ENCODE measurements around the gene MALT1.

MALT1 gene

DNA sequence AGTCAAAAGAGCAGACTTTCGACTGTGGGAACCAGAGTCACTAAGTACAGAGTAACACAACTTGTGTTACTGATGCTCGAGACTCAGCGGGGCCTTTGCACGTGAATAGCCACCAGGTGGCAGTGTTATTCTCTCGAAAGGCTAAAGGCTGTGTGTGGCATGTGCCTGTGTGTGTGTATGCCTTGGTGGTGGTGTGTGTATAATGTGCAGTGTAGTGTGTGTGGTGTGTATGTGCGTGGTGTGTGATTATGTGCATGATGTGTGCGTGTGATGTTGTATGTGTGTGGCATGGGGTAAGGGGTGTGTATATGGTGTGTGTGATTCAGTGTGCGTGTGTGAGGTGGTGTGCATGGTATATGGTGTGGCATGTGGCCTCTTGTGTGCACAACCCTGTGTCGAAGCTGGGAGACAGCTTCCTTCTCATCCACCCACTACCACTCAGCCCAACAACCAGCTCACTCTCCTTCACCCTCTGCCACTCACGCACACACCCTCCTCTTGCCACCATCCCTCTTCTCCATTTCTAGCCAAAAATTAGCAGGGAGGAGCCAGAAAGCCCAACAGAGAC is 110.4 kb downstream of the MALT1 start:
- H4K12ac ChIP-seq (ENCODE audit: low read depth, low read length) = no peak overlapping the region
- peak overlapping the region; percentile 3 for H3K4me3 ChIP-seq (ENCODE audit: low read depth, low read length)
- H2BK12ac ChIP-seq (ENCODE audit: low read length) = peak overlapping the region; percentile 88
- no peak overlapping the region for H3K23ac ChIP-seq (ENCODE audit: low read length)
- H3K14ac ChIP-seq (ENCODE audit: low read length) = no peak overlapping the region
- 100% methylated on average over 1 of the region's 10 CpGs for WGBS (ENCODE audit: extremely low coverage, insufficient coverage, insufficient read length)
- no peak overlapping the region for H3K4me2 ChIP-seq (ENCODE audit: low read length)
- peak overlapping the region; percentile 22 for H4K91ac ChIP-seq (ENCODE audit: low read depth, low read length)
- no peak overlapping the region for H2AFZ ChIP-seq (ENCODE audit: insufficient read depth, low read length, poor library complexity)
- H3K9ac ChIP-seq (ENCODE audit: low read length) = no peak overlapping the region
- H2AK5ac ChIP-seq (ENCODE audit: low read length) = peak overlapping the region; percentile 93
- H3K27me3 ChIP-seq (ENCODE audit: insufficient read depth, low read length) = no peaks in the 10 kb centered on the region
- H2BK120ac ChIP-seq (ENCODE audit: insufficient read depth, low read length, poor library complexity) = no peak overlapping the region
- no peak overlapping the region for H3K27ac ChIP-seq (ENCODE audit: low read depth, low read length)
- no peak overlapping the region for H4K8ac ChIP-seq (ENCODE audit: low read depth, low read length)
- H3K9me3 ChIP-seq (ENCODE audit: insufficient read depth, low read depth, low read length) = peaks cover 1% of the 10 kb centered on the region
- H3K79me1 ChIP-seq (ENCODE audit: low read length) = peaks cover 21% of the 10 kb centered on the region
- H3K4ac ChIP-seq (ENCODE audit: low read depth, low read length) = peak overlapping the region; percentile 2
- peaks cover 8% of the 10 kb centered on the region for H3K79me2 ChIP-seq (ENCODE audit: control insufficient read depth, insufficient read depth, low read length, poor library complexity)
- DNase-seq = peak; percentile 69 to 92
- no peaks in the 10 kb centered on the region for H3K36me3 ChIP-seq (ENCODE audit: control insufficient read depth in 1 of 2, insufficient read depth in 2 of 2, low read length in 2 of 2)
- peaks cover 10 to 12% of the 10 kb centered on the region in 2 experiments for H3K4me1 ChIP-seq (ENCODE audit: control insufficient read depth in 1 of 2, insufficient read depth in 2 of 2, low read length in 2 of 2)
- no peak overlapping the region for H3K18ac ChIP-seq (ENCODE audit: low read length)
- H2BK5ac ChIP-seq (ENCODE audit: low read depth, low read length, poor library complexity) = no peak overlapping the region

DNA sequence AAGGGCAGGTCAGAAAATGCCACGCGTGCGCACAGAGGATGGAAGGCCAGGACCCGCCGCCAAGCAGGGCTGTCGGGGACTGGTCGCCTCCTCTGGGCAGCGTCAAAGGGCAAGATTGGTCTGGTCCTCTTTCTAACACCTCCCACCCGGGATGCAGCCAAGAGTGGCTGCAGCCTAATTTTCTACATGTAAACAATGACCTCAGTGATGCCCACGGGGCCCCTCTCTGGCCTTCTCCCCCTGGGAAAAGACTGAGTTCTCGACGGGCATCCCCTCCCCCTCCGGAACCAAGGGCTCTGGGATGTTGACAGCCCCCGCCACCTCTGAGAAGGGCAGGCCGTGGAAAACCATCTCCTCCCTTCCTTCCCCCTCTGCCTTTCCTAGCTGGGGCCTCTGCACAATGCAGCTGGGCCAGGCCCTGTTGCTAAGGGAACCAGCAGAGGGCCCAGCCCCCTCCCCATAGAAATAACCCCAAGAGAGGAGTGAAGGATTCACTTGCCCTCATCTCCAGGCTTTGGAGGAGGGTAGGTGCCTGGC is 113.4 kb downstream of the MALT1 start:
- H3K27me3 ChIP-seq (ENCODE audit: insufficient read depth, low read length) = no peaks in the 10 kb centered on the region
- H3K9ac ChIP-seq (ENCODE audit: low read length) = peak overlapping the region; percentile 10

DNA sequence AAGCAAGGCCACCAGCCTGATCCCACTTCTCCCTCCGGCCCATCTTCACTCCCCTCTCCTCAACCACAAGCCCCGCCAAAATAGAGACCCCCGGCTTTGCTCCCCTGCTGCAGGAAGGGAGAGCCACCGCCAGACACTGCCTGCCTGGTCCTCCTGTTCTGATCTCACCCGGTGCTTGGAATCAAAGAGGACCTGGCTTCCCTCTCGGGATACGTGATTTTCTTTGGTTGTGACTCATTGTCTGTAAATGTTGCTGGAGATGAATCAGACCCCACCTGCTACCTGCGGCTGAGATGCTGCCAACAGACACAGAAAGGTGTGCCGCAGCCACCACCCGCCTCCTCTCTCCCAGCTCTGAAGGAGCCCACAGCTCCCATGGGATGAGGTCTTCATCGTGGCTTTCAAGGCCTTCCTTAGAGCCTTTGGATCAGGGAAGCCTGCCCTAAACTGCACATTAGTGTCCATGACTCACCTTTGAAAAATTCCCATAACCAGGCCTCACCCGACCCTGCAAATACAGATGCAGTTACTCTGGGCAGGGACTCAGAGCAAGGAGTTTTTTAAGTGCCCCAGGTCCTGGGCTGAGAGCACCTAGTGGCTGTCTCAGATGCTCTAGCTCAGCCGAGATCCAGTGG is 114.0 kb downstream of the MALT1 start:
- peak overlapping the region; percentile 74 for H2AFZ ChIP-seq (ENCODE audit: insufficient read depth, low read length, poor library complexity)
- peak overlapping the region; percentile 99 for H3K27ac ChIP-seq (ENCODE audit: low read depth, low read length)
- H3K23ac ChIP-seq (ENCODE audit: low read length) = no peak overlapping the region
- peak overlapping the region; percentile 99 for H4K91ac ChIP-seq (ENCODE audit: low read depth, low read length)
- peaks cover 1% of the 10 kb centered on the region for H3K9me3 ChIP-seq (ENCODE audit: insufficient read depth, low read depth, low read length)
- peaks cover 37% of the 10 kb centered on the region for H3K79me1 ChIP-seq (ENCODE audit: low read length)
- H2AK5ac ChIP-seq (ENCODE audit: low read length) = peak overlapping the region; percentile 90
- peak overlapping the region; percentile 95 for H3K14ac ChIP-seq (ENCODE audit: low read length)
- H2BK5ac ChIP-seq (ENCODE audit: low read depth, low read length, poor library complexity) = peak overlapping the region; percentile 96
- WGBS (ENCODE audit: extremely low coverage, insufficient coverage, insufficient read length) = no CpG with 5 or more reads among the region's 13 CpGs
- H3K9ac ChIP-seq (ENCODE audit: low read length) = no peak overlapping the region
- peaks cover 8% of the 10 kb centered on the region for H3K79me2 ChIP-seq (ENCODE audit: control insufficient read depth, insufficient read depth, low read length, poor library complexity)
- H3K27me3 ChIP-seq (ENCODE audit: insufficient read depth, low read length) = no peaks in the 10 kb centered on the region
- peak; percentile 96 to 98 for DNase-seq
- no peaks in the 10 kb centered on the region for H3K36me3 ChIP-seq (ENCODE audit: control insufficient read depth in 1 of 2, insufficient read depth in 2 of 2, low read length in 2 of 2)
- peak overlapping the region; percentile 38 for H3K4me2 ChIP-seq (ENCODE audit: low read length)
- peak overlapping the region; percentile 98 for H2BK12ac ChIP-seq (ENCODE audit: low read length)
- peak overlapping the region; percentile 58 for H4K12ac ChIP-seq (ENCODE audit: low read depth, low read length)
- peak overlapping the region; percentile 89 for H3K4ac ChIP-seq (ENCODE audit: low read depth, low read length)
- peak overlapping the region; percentile 91 for H3K18ac ChIP-seq (ENCODE audit: low read length)
- peaks cover 20 to 26% of the 10 kb centered on the region in 2 experiments for H3K4me1 ChIP-seq (ENCODE audit: control insufficient read depth in 1 of 2, insufficient read depth in 2 of 2, low read length in 2 of 2)
- H4K8ac ChIP-seq (ENCODE audit: low read depth, low read length) = peak overlapping the region; percentile 95
- H3K4me3 ChIP-seq (ENCODE audit: low read depth, low read length) = no peak overlapping the region
- H2BK120ac ChIP-seq (ENCODE audit: insufficient read depth, low read length, poor library complexity) = peak overlapping the region; percentile 98

More for the DNA sequence above, 113.4 kb downstream of the MALT1 start:
- Histone ChIP-seq H3K4me2 (ENCODE audit: low read length) (peak overlapping the region; percentile 38), H2BK5ac (ENCODE audit: low read depth, low read length, poor library complexity) (peak overlapping the region; percentile 96), H4K12ac (ENCODE audit: low read depth, low read length) (peak overlapping the region; percentile 58), H4K91ac (ENCODE audit: low read depth, low read length) (peak overlapping the region; percentile 99), H2AK5ac (ENCODE audit: low read length) (peak overlapping the region; percentile 100), H3K79me1 (ENCODE audit: low read length) (peaks cover 32% of the 10 kb centered on the region), H3K79me2 (ENCODE audit: control insufficient read depth, insufficient read depth, low read length, poor library complexity) (peaks cover 8% of the 10 kb centered on the region), H3K27ac (ENCODE audit: low read depth, low read length) (peak overlapping the region; percentile 99), H3K4me1 (ENCODE audit: control insufficient read depth in 1 of 2, insufficient read depth in 2 of 2, low read length in 2 of 2) (peaks cover 14 to 21% of the 10 kb centered on the region in 2 experiments), H3K18ac (ENCODE audit: low read length) (peak overlapping the region; percentile 91), H3K9me3 (ENCODE audit: insufficient read depth, low read depth, low read length) (peaks cover 1% of the 10 kb centered on the region), H2BK120ac (ENCODE audit: insufficient read depth, low read length, poor library complexity) (peak overlapping the region; percentile 98), H3K14ac (ENCODE audit: low read length) (peak overlapping the region; percentile 95), H4K8ac (ENCODE audit: low read depth, low read length) (peak overlapping the region; percentile 95), H3K4me3 (ENCODE audit: low read depth, low read length) (no peak overlapping the region), H3K23ac (ENCODE audit: low read length) (no peak overlapping the region), H3K4ac (ENCODE audit: low read depth, low read length) (peak overlapping the region; percentile 89), H2BK12ac (ENCODE audit: low read length) (peak overlapping the region; percentile 98), H2AFZ (ENCODE audit: insufficient read depth, low read length, poor library complexity) (peak overlapping the region; percentile 74), H3K36me3 (ENCODE audit: control insufficient read depth in 1 of 2, insufficient read depth in 2 of 2, low read length in 2 of 2) (no peaks in the 10 kb centered on the region)
- DNase-seq = peak in 1 of 2 donors; percentile 42
- WGBS (ENCODE audit: extremely low coverage, insufficient coverage, insufficient read length) = no CpG with 5 or more reads among the region's 15 CpGs

DNA sequence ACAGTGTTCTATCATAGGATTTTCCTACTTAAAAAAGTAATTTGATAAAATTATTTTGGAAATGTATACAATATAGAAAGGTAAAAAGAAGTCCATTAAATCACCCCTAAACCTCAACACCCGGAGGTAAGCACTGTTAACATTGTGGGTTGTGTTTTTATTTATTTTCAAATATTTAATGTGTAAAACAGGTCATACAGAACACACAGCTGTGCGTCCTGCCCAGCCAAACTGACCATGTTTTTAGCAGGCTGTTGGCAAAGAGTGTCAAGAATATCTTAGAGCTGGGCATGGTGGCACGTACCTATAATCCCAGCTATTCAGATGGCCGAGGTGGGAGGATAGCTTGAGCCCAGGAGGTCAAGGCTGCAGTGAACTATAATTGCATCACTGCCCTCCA is 114.6 kb downstream of the MALT1 start:
- H4K12ac ChIP-seq (ENCODE audit: low read depth, low read length) = no peak overlapping the region
- no peak overlapping the region for H3K23ac ChIP-seq (ENCODE audit: low read length)
- no peak overlapping the region for H3K4me2 ChIP-seq (ENCODE audit: low read length)
- H2AK5ac ChIP-seq (ENCODE audit: low read length) = peak overlapping the region; percentile 73
- no peak for DNase-seq
- H3K36me3 ChIP-seq (ENCODE audit: control insufficient read depth in 1 of 2, insufficient read depth in 2 of 2, low read length in 2 of 2) = no peaks in the 10 kb centered on the region
- H2BK5ac ChIP-seq (ENCODE audit: low read depth, low read length, poor library complexity) = peak overlapping the region; percentile 82
- peaks cover 8% of the 10 kb centered on the region for H3K79me2 ChIP-seq (ENCODE audit: control insufficient read depth, insufficient read depth, low read length, poor library complexity)
- peaks cover 21 to 26% of the 10 kb centered on the region in 2 experiments for H3K4me1 ChIP-seq (ENCODE audit: control insufficient read depth in 1 of 2, insufficient read depth in 2 of 2, low read length in 2 of 2)
- peaks cover 1% of the 10 kb centered on the region for H3K9me3 ChIP-seq (ENCODE audit: insufficient read depth, low read depth, low read length)
- peak overlapping the region; percentile 29 for H3K18ac ChIP-seq (ENCODE audit: low read length)
- peak overlapping the region; percentile 66 for H4K8ac ChIP-seq (ENCODE audit: low read depth, low read length)
- peak overlapping the region; percentile 99 for H3K27ac ChIP-seq (ENCODE audit: low read depth, low read length)
- peak overlapping the region; percentile 82 for H2BK120ac ChIP-seq (ENCODE audit: insufficient read depth, low read length, poor library complexity)
- H2AFZ ChIP-seq (ENCODE audit: insufficient read depth, low read length, poor library complexity) = no peak overlapping the region
- peak overlapping the region; percentile 53 for H3K14ac ChIP-seq (ENCODE audit: low read length)
- H3K27me3 ChIP-seq (ENCODE audit: insufficient read depth, low read length) = no peaks in the 10 kb centered on the region
- WGBS (ENCODE audit: extremely low coverage, insufficient coverage, insufficient read length) = no CpG with 5 or more reads among the region's 4 CpGs
- no peak overlapping the region for H3K9ac ChIP-seq (ENCODE audit: low read length)
- no peak overlapping the region for H3K4me3 ChIP-seq (ENCODE audit: low read depth, low read length)
- peaks cover 37% of the 10 kb centered on the region for H3K79me1 ChIP-seq (ENCODE audit: low read length)
- peak overlapping the region; percentile 49 for H3K4ac ChIP-seq (ENCODE audit: low read depth, low read length)
- H4K91ac ChIP-seq (ENCODE audit: low read depth, low read length) = peak overlapping the region; percentile 93
- peak overlapping the region; percentile 75 for H2BK12ac ChIP-seq (ENCODE audit: low read length)
